HG02943 (cell line): ENCODE data around the gene MRRF.

Experiments
- ATAC-seq: cut with Tn5 transposase; IDR thresholded peaks from one replicate; pipeline ENCODE4 v1.9.1; 2021; ENCODE audit warnings: mild to moderate bottlenecking, low read depth, moderate library complexity; ENCODE audit not compliant: unreplicated experiment

Gene MRRF

GRCh38 chr9:122228191-122228567 lies 36.5 kb upstream of the MRRF start:
- ATAC-seq = no peak

DNA sequence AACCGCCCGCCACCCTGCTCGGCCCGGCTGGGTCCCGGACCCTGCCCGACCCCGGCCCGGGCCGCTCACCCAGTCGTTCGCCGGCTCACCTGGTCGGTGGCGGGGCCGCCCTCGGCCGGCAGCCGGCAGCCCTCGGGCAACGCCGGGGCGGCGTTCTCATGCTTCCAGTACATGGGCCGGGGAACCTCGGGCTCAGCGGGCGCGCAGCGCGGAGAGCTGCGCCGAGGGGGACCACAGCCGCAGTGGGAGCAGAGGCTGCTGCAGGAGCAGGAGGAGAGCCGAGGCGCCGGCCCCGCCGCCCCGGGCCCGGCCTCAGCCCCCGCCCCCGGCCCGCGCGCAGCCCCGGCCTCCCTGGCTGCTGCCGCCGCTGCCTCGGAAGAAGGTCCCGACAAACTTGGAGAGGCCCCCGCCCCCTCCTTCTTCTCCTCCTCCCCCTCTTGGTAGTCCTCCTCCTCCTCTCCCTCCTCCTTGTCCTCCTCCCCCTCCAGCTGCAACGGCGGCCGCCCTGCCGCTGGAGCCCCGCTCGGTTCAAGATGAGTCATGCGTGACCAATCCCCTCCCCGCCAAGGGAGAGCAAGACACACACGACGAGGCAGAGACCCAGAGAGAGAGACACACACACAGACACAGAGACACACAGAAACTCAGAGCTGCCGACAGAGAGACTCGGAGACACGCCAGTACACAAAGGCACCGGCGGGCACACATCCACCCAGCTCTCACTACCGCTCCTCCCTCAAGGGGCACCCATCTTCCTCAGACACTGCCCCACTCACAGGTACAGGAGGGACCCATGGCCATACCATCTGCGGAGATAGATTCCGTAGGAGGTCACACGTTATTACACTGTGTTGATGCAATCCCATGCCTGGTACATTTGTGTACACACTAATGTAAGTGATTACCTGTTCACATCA lies 35.9 kb upstream of the MRRF start, which contains the start of gene LHX6:
Gene LHX6 (minus strand): TSS at position 390 of the 917 bp plus-strand sequence. CDS start 217 bp downstream, at position 173.
- no peak for ATAC-seq

DNA sequence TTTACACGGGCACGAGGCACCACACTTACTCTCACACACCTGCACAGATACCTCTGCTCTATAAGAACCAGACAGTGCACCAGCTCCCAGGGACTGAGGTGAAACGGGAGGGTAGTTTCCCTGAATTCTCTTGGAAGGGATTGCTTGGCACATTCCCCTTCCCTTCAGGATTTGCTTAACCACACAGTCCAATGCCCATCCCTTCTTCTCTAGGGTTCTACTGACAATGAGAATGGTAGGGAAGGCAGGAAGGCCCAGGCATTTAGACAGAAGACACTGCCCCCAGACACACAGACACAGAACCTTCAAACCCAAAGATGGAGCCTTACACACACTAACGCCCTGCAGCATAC lies 35.2 kb upstream of the MRRF start:
- ATAC-seq = no peak

- ATAC-seq = no peak
Observed at GRCh38 chr9:122232796-122233306, 31.8 kb upstream of the MRRF start.

DNA sequence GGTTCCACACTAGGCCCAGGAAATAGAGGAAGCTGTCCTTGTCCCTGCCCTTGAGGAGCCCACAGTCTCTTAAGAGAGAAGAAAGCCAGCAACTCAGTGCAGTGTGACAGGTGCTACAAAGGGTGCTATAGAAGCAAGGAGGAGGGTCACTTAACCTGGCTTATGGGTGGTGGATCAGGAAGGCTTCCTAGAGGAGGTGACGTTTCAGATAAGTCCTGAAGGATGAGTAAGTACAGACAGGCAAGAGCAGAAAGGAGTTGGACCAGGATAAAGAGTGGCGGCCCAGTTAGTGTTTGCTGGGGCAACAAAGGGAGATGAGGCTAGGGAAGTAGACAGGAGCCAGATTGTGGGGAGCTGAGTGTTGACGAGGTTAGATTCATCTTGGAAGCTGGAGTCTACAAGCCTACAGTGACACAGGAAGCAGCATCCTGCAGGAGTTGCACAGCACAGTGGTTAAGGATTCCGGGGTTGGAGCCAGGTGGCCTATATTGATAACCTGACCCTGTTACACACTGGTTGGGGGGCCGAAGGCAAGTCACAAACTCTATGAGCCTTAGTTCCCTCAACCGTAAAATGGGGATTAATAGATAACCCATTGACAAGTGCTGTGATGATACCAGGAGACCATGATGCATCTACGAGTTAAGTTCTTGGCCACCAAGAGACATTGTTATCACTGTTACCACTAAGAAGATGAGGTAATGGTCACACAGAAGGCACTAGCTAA lies 30.5 kb upstream of the MRRF start:
- no peak for ATAC-seq

DNA sequence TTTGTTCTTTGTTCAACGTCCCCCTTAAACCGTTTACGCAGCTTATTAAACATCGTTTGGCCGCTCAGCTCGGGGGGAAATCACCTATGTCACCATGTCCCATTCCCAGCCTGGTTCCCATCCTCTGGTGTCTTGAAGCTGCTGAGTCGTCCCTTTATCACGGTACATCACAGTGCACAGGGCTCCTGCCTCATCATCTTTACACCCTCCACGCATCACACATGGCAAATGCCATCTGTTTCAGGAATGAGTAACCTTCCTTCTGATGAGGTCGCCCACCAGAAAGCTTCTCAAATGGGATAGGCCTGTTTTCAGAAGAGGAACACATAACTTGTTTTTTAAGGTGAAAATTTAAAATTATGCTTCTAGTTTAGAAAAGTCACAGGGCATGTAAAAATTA lies 28.0 kb upstream of the MRRF start:
- no peak for ATAC-seq

GRCh38 chr9:122239722-122240121 lies 25.0 kb upstream of the MRRF start:
- ATAC-seq = no peak

- ATAC-seq = no peak
Observed at GRCh38 chr9:122244349-122244748, 20.3 kb upstream of the MRRF start.

GRCh38 chr9:122246666-122247065 lies 18.0 kb upstream of the MRRF start:
- ATAC-seq = no peak

- ATAC-seq = no peak
Observed at GRCh38 chr9:122248448-122248865, 16.2 kb upstream of the MRRF start.

GRCh38 chr9:122251351-122251750 lies 13.3 kb upstream of the MRRF start:
- no peak for ATAC-seq

DNA sequence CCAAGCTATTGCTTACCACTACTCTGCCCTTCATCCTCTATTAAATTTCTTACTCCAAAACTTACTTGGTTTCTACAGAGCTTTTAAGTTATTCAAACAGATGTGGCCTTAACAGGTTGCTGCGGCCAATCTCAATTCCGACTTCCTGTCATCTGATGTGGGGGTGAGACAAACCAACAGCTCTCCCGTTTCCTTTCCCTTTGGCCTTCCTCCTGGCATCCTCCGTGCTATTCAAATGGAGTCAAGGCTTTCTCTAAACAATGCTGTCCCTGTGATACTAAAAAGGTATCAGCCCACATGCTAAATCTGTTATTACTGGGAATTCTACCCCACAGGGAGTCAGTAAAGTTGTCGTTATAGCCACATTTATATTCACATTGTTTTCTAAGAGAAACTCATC lies 11.9 kb upstream of the MRRF start:
- no peak for ATAC-seq

DNA sequence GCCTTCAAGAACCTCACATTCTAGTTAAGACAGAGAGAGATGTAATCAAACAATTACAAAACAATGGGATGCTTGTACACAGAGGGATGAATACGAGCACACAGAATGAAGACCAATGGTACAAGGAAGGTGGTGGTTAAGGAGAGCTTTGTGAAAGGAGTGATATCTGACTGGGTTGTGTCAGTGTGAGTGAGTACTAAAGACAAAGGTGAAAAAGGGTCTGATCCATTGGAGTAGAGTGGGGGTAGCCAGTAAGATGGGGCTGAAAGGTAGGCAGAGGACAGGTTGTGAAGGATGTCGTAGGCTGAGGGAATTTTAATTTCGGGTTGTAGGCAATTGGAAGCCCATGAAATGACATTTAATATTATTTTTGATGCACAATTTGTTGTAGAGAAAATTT lies 9.9 kb upstream of the MRRF start:
- no peak for ATAC-seq

DNA sequence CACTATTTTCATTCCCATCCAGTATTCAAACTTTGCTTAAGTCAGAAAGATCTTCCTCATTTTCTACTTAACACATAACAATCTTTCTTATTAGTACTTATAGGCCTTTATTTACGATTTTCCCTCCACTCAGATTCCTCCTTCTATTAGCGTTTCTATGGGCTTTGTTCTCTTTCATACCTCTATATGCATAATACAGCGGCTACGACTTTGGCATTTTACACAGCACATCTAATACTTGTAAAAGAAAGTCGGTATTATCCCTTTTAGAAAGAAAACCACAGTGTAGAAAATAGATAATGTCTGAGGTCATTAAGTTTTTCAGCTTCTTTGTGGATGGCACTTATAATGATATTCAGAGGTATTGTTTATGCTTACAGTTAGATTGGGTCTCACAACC lies 8.5 kb upstream of the MRRF start:
- no peak for ATAC-seq

DNA sequence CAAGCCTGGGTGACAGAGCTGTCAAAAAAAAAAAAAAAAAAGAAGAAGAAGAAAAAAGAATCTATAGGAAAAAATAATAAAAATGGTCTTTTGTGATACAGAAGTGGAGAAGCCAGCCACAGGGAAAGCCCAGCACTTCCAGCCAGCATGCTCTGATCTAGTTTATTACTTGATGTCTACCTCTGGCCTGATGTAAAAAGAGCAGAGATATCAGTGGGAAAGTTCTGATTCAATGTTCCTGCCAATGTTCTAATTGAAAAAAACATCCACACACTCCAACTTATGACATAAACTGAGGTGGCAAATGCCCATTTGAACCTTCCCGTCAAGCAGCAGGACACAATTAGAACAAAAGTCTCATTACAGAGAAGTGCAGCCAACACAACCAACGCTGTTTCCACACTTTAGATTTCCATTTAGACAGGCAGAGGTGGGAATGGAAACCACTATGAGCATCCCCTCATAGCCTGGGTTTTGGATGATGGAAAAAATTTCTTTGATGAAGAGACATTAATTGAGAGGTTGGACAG lies 5.7 kb upstream of the MRRF start:
- ATAC-seq = no peak

DNA sequence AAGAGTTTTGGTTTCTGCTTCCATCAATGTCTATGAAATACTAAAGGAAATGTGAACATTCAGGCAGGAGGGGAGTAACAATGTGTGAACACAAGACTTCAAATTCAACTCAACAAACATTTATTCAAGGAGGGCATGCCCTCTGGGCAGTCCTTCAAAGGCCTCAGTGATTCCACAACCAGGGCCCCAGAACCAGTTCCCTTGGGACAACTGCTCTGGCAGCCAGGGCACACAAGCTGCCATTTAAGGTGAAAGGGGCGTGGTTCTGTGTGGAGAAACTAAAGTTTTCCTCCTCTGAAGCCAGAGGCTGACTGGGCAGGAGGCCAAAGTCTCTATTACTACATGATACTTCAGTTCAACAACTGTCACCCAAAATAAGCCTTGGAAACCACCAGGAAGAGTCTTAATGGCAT lies 3.2 kb upstream of the MRRF start:
- no peak for ATAC-seq

DNA sequence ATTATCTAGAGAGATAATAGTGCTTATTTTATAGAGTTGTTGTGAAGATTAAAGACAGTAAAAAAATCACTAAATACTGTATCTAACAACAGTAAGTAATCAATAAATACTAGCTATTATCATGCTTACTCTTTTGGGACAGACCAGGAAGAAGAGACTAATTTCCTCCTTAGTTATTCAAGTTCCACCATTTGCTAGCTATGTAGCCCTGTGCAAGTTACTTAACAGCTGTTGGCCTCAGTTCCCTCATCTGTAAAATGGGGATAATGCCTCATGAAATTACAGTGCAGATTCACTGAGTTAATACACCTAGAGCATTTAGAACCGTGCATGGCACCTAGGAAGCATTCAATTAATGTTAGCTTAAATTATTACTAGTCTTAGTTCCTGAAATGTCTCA lies 2.6 kb upstream of the MRRF start:
- ATAC-seq = no peak

DNA sequence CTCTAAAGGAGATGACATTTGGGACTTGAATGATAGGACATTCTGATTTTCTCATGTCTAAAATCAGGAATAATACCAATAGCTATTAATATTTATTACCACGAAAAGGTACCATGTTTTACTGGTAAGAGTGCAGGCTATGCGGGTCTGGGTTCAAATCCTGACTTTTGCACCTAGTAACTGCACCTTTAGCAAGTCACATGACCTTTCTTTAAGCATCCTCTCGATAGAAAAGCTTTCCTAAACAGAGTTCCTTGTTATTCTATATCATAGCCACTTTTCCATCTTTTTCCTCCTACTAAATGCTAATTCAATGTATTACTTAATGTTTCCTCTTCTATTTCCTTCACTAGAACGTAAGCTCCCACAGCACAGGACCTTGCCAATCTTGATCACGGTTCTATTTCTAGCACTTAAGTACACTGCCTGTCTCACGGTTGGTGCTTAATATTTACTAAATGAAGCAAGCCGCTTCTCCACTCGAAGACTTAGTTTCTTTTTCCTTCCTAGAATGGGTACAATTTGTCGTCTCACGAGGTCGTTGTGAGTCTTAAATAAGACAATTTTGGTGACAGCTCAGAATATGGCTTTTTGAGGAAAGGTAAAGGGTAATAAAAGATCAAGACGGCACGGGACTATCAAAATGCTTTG lies 858 bp upstream of the MRRF start:
- no peak for ATAC-seq

GRCh38 chr9:122265149-122265915 lies 650 bp downstream of the MRRF start:
- ATAC-seq = peak; percentile 29
